Hematopoietic multipotent progenitor cell treated with erythropoietin and hydrocortisone succinate and interleukin-3 and kit ligand, for 17 days (in vitro differentiated cells): ENCODE measurements around the gene SH3BP1.
A peak's percentile ranks its signal among the peaks of the same experiment; 100 is the strongest.

Source experiments
- DNase-seq: peaks from one replicate; pipeline ENCODE4 v3.0.0-alpha.2; 2015; ENCODE audit warnings: low spot score

The SH3BP1 gene

GRCh38 chr22:37616201-37617083, 23.0 kb upstream of the SH3BP1 start:
- DNase-seq = no peak

- DNase-seq = no peak
Measured at GRCh38 chr22:37617431-37617830, 22.0 kb upstream of the SH3BP1 start.

- DNase-seq = no peak
Measured at GRCh38 chr22:37618072-37618656, 21.3 kb upstream of the SH3BP1 start.

GRCh38 chr22:37618674-37619073, 20.8 kb upstream of the SH3BP1 start:
- no peak for DNase-seq

GRCh38 chr22:37619991-37620390, 19.5 kb upstream of the SH3BP1 start:
- DNase-seq = no peak

- DNase-seq = no peak
Measured at GRCh38 chr22:37621352-37621860, 18.1 kb upstream of the SH3BP1 start.

- peak; percentile 65 for DNase-seq
Measured at GRCh38 chr22:37623075-37624016, 16.1 kb upstream of the SH3BP1 start.

GRCh38 chr22:37624017-37624365, 15.5 kb upstream of the SH3BP1 start:
- no peak for DNase-seq

GRCh38 chr22:37624876-37625275, 14.6 kb upstream of the SH3BP1 start:
- DNase-seq = no peak

GRCh38 chr22:37625737-37626136, 13.7 kb upstream of the SH3BP1 start:
- DNase-seq = no peak

GRCh38 chr22:37626144-37626543, 13.3 kb upstream of the SH3BP1 start:
- DNase-seq = no peak

- no peak for DNase-seq
Measured at GRCh38 chr22:37626556-37627075, 12.9 kb upstream of the SH3BP1 start.

GRCh38 chr22:37627121-37627520, 12.3 kb upstream of the SH3BP1 start:
- no peak for DNase-seq

GRCh38 chr22:37627545-37627944, 11.9 kb upstream of the SH3BP1 start:
- no peak for DNase-seq

GRCh38 chr22:37628830-37629229, 10.6 kb upstream of the SH3BP1 start:
- DNase-seq = no peak

GRCh38 chr22:37629928-37630327, 9.5 kb upstream of the SH3BP1 start:
- no peak for DNase-seq

GRCh38 chr22:37630839-37631435, 8.5 kb upstream of the SH3BP1 start:
- no peak for DNase-seq

GRCh38 chr22:37631448-37632173, 7.9 kb upstream of the SH3BP1 start:
- DNase-seq = no peak

- DNase-seq = no peak
Measured at GRCh38 chr22:37632174-37633088, 7.0 kb upstream of the SH3BP1 start.

- DNase-seq = no peak
Measured at GRCh38 chr22:37633089-37633624, 6.3 kb upstream of the SH3BP1 start.
